Measurements from ENCODE around the gene FADS2. TPM values are rescaled to one million over a fixed set of nuclear protein-coding genes. Genes with fewer than 3 reads are reported as not detected.

The FADS2 gene
- total and polyA plus RNA-seq, 9 of the 15 experiments (the other 6 are each of a cell fraction or from before 2014, with no cell fraction given), result 2.9 to 42.8 (median 16.2) TPM

- DNase-seq (ENCODE audit: extremely low read depth in 1 of 4, low spot score in 3 of 4), result peak; percentile 90 to 98 (median 96)
- peak within 1 kb of the TSS; percentile 64 for H3K4me3 ChIP-seq
- in situ Hi-C loops (cut with MboI) (no loop called here), intact Hi-C loops (cut with micrococcal nuclease) (loop anchor here (2.0 kb wide), 1 partner anchor 95 kb away; no protein-coding TSS in a partner anchor)
- no peaks in the 10 kb centered on the region for H4K20me1 ChIP-seq (replicated peaks; ENCODE audit: control insufficient read depth, insufficient read depth, low read length)
- H2AFZ ChIP-seq (ENCODE audit: low read depth, low read length), result peak within 1 kb of the TSS; percentile 84
- CTCF ChIA-PET (ENCODE audit: low intra/inter-chr PET ratio), result interaction anchor here (0.6 to 1.2 kb wide), 2 partner anchors 94 kb away, joined by 3 to 6 read pairs; no protein-coding TSS in a partner anchor
- no peaks in the 10 kb centered on the region for H3K9me3 ChIP-seq (replicated peaks; ENCODE audit: control insufficient read depth, insufficient read depth, low read depth, low read length)
- 2% methylated on average over 50 of the region's 96 CpGs for WGBS (ENCODE audit: insufficient coverage, low coverage, missing lambda C conversion rate)
- POLR2A ChIA-PET, result interaction anchor here (1.1 to 1.4 kb wide), 2 partner anchors 21 to 98 kb away, joined by 3 read pairs; partner anchors contain the start of gene FEN1
- BruUV-seq (replicated peaks), result no TSS peak
- peak; percentile 95 for ATAC-seq
- no peaks in the 10 kb centered on the region for H3K9me1 ChIP-seq (ENCODE audit: control insufficient read depth, insufficient read depth, low read length)
- peaks cover 15 to 45% of the 10 kb centered on the region in 2 experiments for H3K4me1 ChIP-seq (replicated peaks in 1 of 2; ENCODE audit: control insufficient read depth in 2 of 2, insufficient read depth in 2 of 2, low read length in 2 of 2)
- H3K27ac ChIP-seq (ENCODE audit: extremely low read depth, low read depth, low read length), result peak within 1 kb of the TSS; percentile 66
- no peak for FAIRE-seq
- peak within 1 kb of the TSS; percentile 68 to 94 for H3K9ac ChIP-seq (ENCODE audit: insufficient read depth in 1 of 2, low read depth in 2 of 2, low read length in 2 of 2)
- no peaks in the 10 kb centered on the region for H3K27me3 ChIP-seq (ENCODE audit: control insufficient read depth in 2 of 2, insufficient read depth in 2 of 2, low read length in 2 of 2)
- H3K79me2 ChIP-seq (ENCODE audit: control insufficient read depth, insufficient read depth, low read length), result peaks cover 42% of the 10 kb centered on the region
- H3K4me2 ChIP-seq (ENCODE audit: insufficient read depth, low read length), result peak within 1 kb of the TSS; percentile 92
- H3K36me3 ChIP-seq (ENCODE audit: control insufficient read depth, insufficient read depth, low read length), result peaks cover 15% of the 10 kb centered on the region; the same call in 2 of the 3 replicates
- TF ChIP-seq ETS1 (conservative IDR thresholded peaks at IDR 0.05; ENCODE audit: control insufficient read depth, low read depth, low read length), result peak; percentile 28; the same call in 1 of the 2 replicates
- peak; percentile 73; the same call in 1 of the 2 replicates for TF ChIP-seq MTA1 (IDR thresholded peaks at IDR 0.05; ENCODE audit: borderline replicate concordance)
- no peak for TF ChIP-seq NUFIP1 (IDR thresholded peaks at IDR 0.05; ENCODE audit: partially characterized antibody)
- TF ChIP-seq ELK1 (CRISPR knock-in tag; IDR thresholded peaks at IDR 0.05), result no peak
- TF ChIP-seq ZNF77 (CRISPR knock-in tag; IDR thresholded peaks at IDR 0.05), result no peak
- TF ChIP-seq ZBTB12 (CRISPR knock-in tag; IDR thresholded peaks at IDR 0.05), result peak; percentile 54
- TF ChIP-seq KLF16 (IDR thresholded peaks at IDR 0.05), result no peak
- TF ChIP-seq ZNF830 (CRISPR knock-in tag; IDR thresholded peaks at IDR 0.05), result no peak
- TF ChIP-seq, protein P1, sequence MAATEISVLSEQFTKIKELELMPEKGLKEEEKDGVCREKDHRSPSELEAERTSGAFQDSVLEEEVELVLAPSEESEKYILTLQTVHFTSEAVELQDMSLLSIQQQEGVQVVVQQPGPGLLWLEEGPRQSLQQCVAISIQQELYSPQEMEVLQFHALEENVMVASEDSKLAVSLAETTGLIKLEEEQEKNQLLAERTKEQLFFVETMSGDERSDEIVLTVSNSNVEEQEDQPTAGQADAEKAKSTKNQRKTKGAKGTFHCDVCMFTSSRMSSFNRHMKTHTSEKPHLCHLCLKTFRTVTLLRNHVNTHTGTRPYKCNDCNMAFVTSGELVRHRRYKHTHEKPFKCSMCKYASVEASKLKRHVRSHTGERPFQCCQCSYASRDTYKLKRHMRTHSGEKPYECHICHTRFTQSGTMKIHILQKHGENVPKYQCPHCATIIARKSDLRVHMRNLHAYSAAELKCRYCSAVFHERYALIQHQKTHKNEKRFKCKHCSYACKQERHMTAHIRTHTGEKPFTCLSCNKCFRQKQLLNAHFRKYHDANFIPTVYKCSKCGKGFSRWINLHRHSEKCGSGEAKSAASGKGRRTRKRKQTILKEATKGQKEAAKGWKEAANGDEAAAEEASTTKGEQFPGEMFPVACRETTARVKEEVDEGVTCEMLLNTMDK (IDR thresholded peaks at IDR 0.05; ENCODE audit: borderline replicate concordance, insufficient read depth, low read depth, low read length, poor library complexity, severe bottlenecking), result no peak
- TF ChIP-seq NFRKB (IDR thresholded peaks at IDR 0.05; ENCODE audit: low read depth), result no peak
- peak; percentile 59; the same call in 1 of the 2 replicates for TF ChIP-seq KAT7 (CRISPR knock-in tag; IDR thresholded peaks at IDR 0.05; ENCODE audit: borderline replicate concordance)
- peak; percentile 11; the same call in 1 of the 2 replicates for TF ChIP-seq SMAD4 (CRISPR knock-in tag; conservative IDR thresholded peaks at IDR 0.05)
- TF ChIP-seq L3MBTL2 (IDR thresholded peaks at IDR 0.05), result 0 out of 2 replicates have a peak, but pooled peaks have one; percentile 45
- TF ChIP-seq SAP30 (IDR thresholded peaks at IDR 0.05; ENCODE audit: borderline replicate concordance, insufficient read depth, low read depth, low read length, poor library complexity, severe bottlenecking), result peak; percentile 19
- peak in 1 of 2 experiments; percentile 21; a peak in 1 of 4 replicates for TF ChIP-seq KDM4B (IDR thresholded peaks at IDR 0.05; ENCODE audit: borderline replicate concordance in 2 of 2, low read depth in 1 of 2)
Observed at GRCh38 chr11:61891331-61892084, 63.4 kb downstream of the FADS2 start, which contains the start of gene FADS3. FADS3 (minus strand) TSS chr11:61891545; CDS start chr11:61891381, 164 bp downstream.
